ENCODE measurements around the gene TMTC2.

Gene TMTC2

GRCh38 chr12:83150465-83151189 is 463.9 kb downstream of the TMTC2 start:
- H3K4me3 ChIP-seq (ENCODE audit: low read length), result no peak overlapping the region
- no peak for DNase-seq (ENCODE audit: low read depth)
- TF ChIP-seq CTCF (conservative IDR thresholded peaks at IDR 0.05; ENCODE audit: low read depth, low read length), result no peak

- no peak overlapping the region for H3K4me3 ChIP-seq (ENCODE audit: low read length)
- TF ChIP-seq CTCF (conservative IDR thresholded peaks at IDR 0.05; ENCODE audit: low read depth, low read length), result no peak
- no peak for DNase-seq (ENCODE audit: low read depth)
These were observed 466.5 kb downstream of the TMTC2 start for GRCh38 chr12:83153177-83153576.

GRCh38 chr12:83156815-83157214 is 470.1 kb downstream of the TMTC2 start:
- no peak for TF ChIP-seq CTCF (conservative IDR thresholded peaks at IDR 0.05; ENCODE audit: low read depth, low read length)
- no peak overlapping the region for H3K4me3 ChIP-seq (ENCODE audit: low read length)
- no peak for DNase-seq (ENCODE audit: low read depth)

GRCh38 chr12:83157604-83158003 is 470.9 kb downstream of the TMTC2 start:
- DNase-seq (ENCODE audit: low read depth), result no peak

GRCh38 chr12:83158613-83159207 is 472.0 kb downstream of the TMTC2 start:
- H3K4me3 ChIP-seq (ENCODE audit: low read length), result no peak overlapping the region
- no peak for TF ChIP-seq CTCF (conservative IDR thresholded peaks at IDR 0.05; ENCODE audit: low read depth, low read length)
- no peak for DNase-seq (ENCODE audit: low read depth)

More at GRCh38 chr12:83157604-83158003, 470.9 kb downstream of the TMTC2 start:
- H3K4me3 ChIP-seq (ENCODE audit: low read length), result no peak overlapping the region
- no peak for TF ChIP-seq CTCF (conservative IDR thresholded peaks at IDR 0.05; ENCODE audit: low read depth, low read length)

- H3K4me3 ChIP-seq (ENCODE audit: low read length), result no peak overlapping the region
- TF ChIP-seq CTCF (conservative IDR thresholded peaks at IDR 0.05; ENCODE audit: low read depth, low read length), result no peak
- DNase-seq (ENCODE audit: low read depth), result no peak
These were observed 474.8 kb downstream of the TMTC2 start for GRCh38 chr12:83161456-83161855.

- no peak for TF ChIP-seq CTCF (conservative IDR thresholded peaks at IDR 0.05; ENCODE audit: low read depth, low read length)
- H3K4me3 ChIP-seq (ENCODE audit: low read length), result no peak overlapping the region
- no peak for DNase-seq (ENCODE audit: low read depth)
These were observed 482.0 kb downstream of the TMTC2 start for GRCh38 chr12:83168751-83169150.

Measured in retinal pigment epithelial cell (primary cell).